Sigmoid colon (tissue), 7 donors: Measurements from ENCODE around the gene PSAP. TPM values are rescaled to one million over a fixed set of nuclear protein-coding genes. Genes with fewer than 3 reads are reported as not detected.
A peak's percentile ranks its signal among the peaks of the same experiment; 100 is the strongest.

Source experiments
- DNase-seq: peaks from one replicate; pipeline ENCODE4 v3.0.0-alpha.2; 2019
- H3K27ac ChIP-seq, 4 donors: fragments of 200-600 bp; sonication (generic); one replicate each; pipeline ENCODE4 v1.5.1; 2016 to 2019; ENCODE audit warnings: mild to moderate bottlenecking in 1 of 4
- H3K27me3 ChIP-seq, 3 donors: fragments of 200-600 bp; sonication (generic); one replicate each; pipeline ENCODE4 v1.5.1; 2019; ENCODE audit warnings: mild to moderate bottlenecking in 1 of 3
- H3K36me3 ChIP-seq, 4 donors: fragments of 200-600 bp; sonication (generic); one replicate each; pipeline ENCODE4 v1.5.1; 2016 to 2019
- H3K4me1 ChIP-seq, 4 donors: fragments of 200-600 bp; sonication (generic); one replicate each; pipeline ENCODE4 v1.5.1; 2017 to 2019
- H3K4me3 ChIP-seq, 4 donors: fragments of 200-600 bp; sonication (generic); one replicate each; pipeline ENCODE4 v1.5.1; 2017 to 2019; ENCODE audit warnings: mild to moderate bottlenecking in 2 of 4, moderate library complexity in 1 of 4
- H3K9me3 ChIP-seq, 4 donors: fragments of 200-600 bp in 3 of 4; sonication (generic) in 3 of 4; one replicate each; pipeline versions ENCODE4 v1.5.1 to v1.6.1; 2013 to 2019
- EP300 ChIP-seq, 4 donors: sonication (generic); formaldehyde crosslinking; IDR thresholded peaks; one replicate each; pipeline ENCODE4 v1.6.1; 2017; ENCODE audit warnings: antibody characterized with exemption in 4 of 4
- POLR2A ChIP-seq, 2 donors: fragments of 450-650 bp; IDR thresholded peaks; one replicate each; pipeline ENCODE4 v1.6.1; 2016; ENCODE audit warnings: antibody characterized with exemption in 2 of 2, mild to moderate bottlenecking in 2 of 2, moderate library complexity in 2 of 2
- POLR2AphosphoS5 ChIP-seq, 4 donors: sonication (generic); formaldehyde crosslinking; IDR thresholded peaks; one replicate each; pipeline ENCODE4 v1.6.1; 2017; ENCODE audit warnings: antibody characterized with exemption in 4 of 4
- WGBS, 2 donors: extraction: QIAGEN DNeasy Blood & Tissue Kit; methylation state at CpG; one replicate each; pipeline ENCODE4 v1.1.7; 2013; 5-methylcytosine and 5-hydroxymethylcytosine counted together
- intact Hi-C: fragments of 100-400 bp; cut with DNase I; formaldehyde crosslinking; loops from one replicate; pipeline ENCODE4 v1.15.1; 2023
- polyA plus RNA-seq, 3 donors: library from polyadenylated mRNA; stranded (reverse); fragments of 200-250 nt; gene quantifications; one replicate each; pipeline ENCODE4 v1.2.3, GENCODE V29; 2013
- total RNA-seq, 4 donors: library from RNA; depleted of rRNA; stranded (reverse); fragments of >200 nt; gene quantifications; one replicate each; pipeline ENCODE4 v1.1.0, GENCODE V29; 2016
- TF ChIP-seq, protein P1 (sequence below), 4 experiments: fragments of 450-650 bp in 3 of 4; fragments of 200-600 bp in 1 of 4; IDR thresholded peaks; one replicate each; pipeline ENCODE4 v1.5.1; 2016 to 2019; ENCODE audit warnings: antibody characterized with exemption in 4 of 4, mild to moderate bottlenecking in 3 of 4, moderate library complexity in 2 of 4
- donor health status: healthy with polysubstance abuse.
- donor health status: Bipolar disorder and iron deficiency.
- donor health status: healthy.

PSAP gene
- total and polyA plus RNA-seq, 7 donors = 200 to 960 (median 636) TPM

DNA sequence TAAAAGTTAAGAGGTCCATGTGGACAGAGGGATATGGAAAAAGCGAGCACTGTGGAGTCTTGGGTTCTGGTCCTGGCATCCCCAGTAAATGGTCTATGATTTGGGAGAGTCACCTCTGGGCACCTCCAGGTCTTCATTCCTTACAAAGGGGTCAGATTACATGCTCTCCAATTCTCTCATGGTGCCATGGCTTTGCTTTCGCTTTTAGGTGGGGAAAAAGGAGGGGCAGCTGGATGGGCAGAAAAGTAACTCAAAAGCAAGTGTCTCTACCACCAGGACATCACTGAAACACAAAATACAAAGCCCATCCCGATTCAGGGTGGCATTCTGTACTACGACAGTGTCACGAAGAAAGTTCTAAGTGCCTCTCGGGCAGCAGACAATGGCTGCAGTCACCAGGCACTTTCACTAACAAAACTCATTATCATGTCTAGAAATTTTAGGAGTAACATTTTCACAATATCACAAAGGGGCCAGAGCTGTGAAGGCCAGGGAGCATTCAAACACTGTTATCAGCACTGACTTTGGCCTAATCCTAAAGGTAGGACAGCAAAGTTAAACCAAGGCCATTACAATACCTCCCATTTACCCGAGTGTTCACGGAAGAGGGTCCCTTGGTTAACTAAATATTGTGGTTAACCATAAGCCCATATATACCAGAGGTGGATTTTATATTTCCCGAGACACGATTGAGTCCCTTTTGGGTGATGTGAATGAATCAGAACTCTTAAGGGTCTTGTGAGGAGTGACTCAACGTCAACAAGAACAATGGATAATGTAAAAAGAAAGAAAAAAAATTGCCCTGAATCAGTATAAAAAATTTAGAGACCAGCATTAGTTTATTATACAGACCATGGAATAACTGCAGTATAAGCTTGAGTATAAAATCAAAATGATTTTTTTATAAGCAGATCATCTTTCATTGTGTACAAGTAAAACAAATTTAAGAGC lies 2.5 kb downstream of the PSAP start:
- Histone ChIP-seq H3K36me3 (no peaks in the 10 kb centered on the region), H3K27me3 (no peaks in the 10 kb centered on the region), H3K27ac (peak overlapping the region in 3 of 4 donors; percentile 13 to 99 (median 97)), H3K4me3 (peak overlapping the region in 3 of 4 donors; percentile 83 to 98 (median 98)), H3K4me1 (peaks cover 0 to 67% (median 59%) of the 10 kb centered on the region in 4 donors), H3K9me3 (no peaks in the 10 kb centered on the region)
- TF ChIP-seq, protein P1, sequence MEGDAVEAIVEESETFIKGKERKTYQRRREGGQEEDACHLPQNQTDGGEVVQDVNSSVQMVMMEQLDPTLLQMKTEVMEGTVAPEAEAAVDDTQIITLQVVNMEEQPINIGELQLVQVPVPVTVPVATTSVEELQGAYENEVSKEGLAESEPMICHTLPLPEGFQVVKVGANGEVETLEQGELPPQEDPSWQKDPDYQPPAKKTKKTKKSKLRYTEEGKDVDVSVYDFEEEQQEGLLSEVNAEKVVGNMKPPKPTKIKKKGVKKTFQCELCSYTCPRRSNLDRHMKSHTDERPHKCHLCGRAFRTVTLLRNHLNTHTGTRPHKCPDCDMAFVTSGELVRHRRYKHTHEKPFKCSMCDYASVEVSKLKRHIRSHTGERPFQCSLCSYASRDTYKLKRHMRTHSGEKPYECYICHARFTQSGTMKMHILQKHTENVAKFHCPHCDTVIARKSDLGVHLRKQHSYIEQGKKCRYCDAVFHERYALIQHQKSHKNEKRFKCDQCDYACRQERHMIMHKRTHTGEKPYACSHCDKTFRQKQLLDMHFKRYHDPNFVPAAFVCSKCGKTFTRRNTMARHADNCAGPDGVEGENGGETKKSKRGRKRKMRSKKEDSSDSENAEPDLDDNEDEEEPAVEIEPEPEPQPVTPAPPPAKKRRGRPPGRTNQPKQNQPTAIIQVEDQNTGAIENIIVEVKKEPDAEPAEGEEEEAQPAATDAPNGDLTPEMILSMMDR (IDR thresholded peaks at IDR 0.05) = no peak
- TF ChIP-seq EP300 (IDR thresholded peaks at IDR 0.05) = no peak
- no peak for TF ChIP-seq POLR2AphosphoS5 (IDR thresholded peaks at IDR 0.05)
- no peak for TF ChIP-seq POLR2A (IDR thresholded peaks at IDR 0.05)
- 84 to 89% methylated on average over 11 of the region's 11 CpGs for WGBS, 2 donors
- intact Hi-C loops = no loop called here
- DNase-seq = no peak

DNA sequence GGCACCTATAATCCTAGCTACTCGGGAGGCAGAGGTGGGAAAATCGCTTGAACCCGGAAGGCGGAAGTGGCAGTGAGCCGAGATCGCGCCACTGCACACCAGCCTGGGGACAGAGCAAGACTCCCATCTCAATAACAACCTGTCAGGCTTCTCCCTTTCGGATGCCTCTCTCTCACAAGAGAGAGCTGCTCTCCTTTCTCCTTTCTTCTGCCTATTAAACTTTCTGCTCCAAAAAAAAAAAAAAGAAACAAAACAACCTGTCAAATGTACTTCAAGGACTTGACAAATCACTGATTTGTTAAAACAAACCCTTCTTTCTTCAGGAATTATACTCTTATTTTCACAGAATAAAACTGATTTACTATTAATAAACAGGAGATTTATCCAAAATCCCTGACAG lies 3.6 kb downstream of the PSAP start:
- Histone ChIP-seq H3K4me1 (peaks cover 0 to 75% (median 68%) of the 10 kb centered on the region in 4 donors), H3K9me3 (no peaks in the 10 kb centered on the region), H3K4me3 (no peak overlapping the region), H3K27me3 (no peaks in the 10 kb centered on the region), H3K27ac (peak overlapping the region in 2 of 4 donors; percentile 97 to 99), H3K36me3 (no peaks in the 10 kb centered on the region)
- WGBS, 2 donors = 92 to 93% methylated on average over 8 of the region's 8 CpGs
- intact Hi-C loops = no loop called here
- TF ChIP-seq POLR2AphosphoS5 (IDR thresholded peaks at IDR 0.05) (no peak), EP300 (IDR thresholded peaks at IDR 0.05) (no peak), POLR2A (IDR thresholded peaks at IDR 0.05) (no peak)
- TF ChIP-seq, protein P1 (IDR thresholded peaks at IDR 0.05) = no peak
- no peak for DNase-seq

DNA sequence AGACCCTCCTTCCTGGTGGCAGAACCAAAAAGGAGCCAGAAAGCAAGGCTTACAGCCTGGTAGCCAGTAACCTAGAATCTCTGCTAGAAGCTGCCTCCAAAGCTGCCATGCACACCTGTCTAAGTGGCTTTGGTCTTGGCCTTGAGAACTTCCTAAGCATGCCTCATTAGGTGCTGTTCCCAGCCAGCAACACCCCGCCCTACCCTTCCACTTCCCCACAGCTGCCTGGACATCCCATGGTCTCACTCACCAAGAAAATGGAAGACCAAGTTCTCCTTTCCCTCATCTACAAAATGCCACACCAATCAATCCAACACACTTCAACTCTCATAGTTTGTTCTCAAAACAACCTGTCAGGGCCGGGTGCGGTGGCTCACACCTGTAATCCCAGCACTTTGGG lies 4.2 kb downstream of the PSAP start:
- intact Hi-C loops = no loop called here
- no peaks in the 10 kb centered on the region for H3K9me3 ChIP-seq
- TF ChIP-seq, protein P1 (IDR thresholded peaks at IDR 0.05) = no peak
- no peak for TF ChIP-seq EP300 (IDR thresholded peaks at IDR 0.05)
- no peak for TF ChIP-seq POLR2A (IDR thresholded peaks at IDR 0.05)
- no peak for TF ChIP-seq POLR2AphosphoS5 (IDR thresholded peaks at IDR 0.05)
- no peak overlapping the region for H3K4me3 ChIP-seq
- H3K27ac ChIP-seq = peak overlapping the region in 1 of 4 donors; percentile 99
- no peak for DNase-seq
- H3K36me3 ChIP-seq = no peaks in the 10 kb centered on the region
- 85 to 92% methylated on average over 3 of the region's 3 CpGs for WGBS, 2 donors
- peaks cover 0 to 78% (median 68%) of the 10 kb centered on the region in 4 donors for H3K4me1 ChIP-seq
- no peaks in the 10 kb centered on the region for H3K27me3 ChIP-seq

DNA sequence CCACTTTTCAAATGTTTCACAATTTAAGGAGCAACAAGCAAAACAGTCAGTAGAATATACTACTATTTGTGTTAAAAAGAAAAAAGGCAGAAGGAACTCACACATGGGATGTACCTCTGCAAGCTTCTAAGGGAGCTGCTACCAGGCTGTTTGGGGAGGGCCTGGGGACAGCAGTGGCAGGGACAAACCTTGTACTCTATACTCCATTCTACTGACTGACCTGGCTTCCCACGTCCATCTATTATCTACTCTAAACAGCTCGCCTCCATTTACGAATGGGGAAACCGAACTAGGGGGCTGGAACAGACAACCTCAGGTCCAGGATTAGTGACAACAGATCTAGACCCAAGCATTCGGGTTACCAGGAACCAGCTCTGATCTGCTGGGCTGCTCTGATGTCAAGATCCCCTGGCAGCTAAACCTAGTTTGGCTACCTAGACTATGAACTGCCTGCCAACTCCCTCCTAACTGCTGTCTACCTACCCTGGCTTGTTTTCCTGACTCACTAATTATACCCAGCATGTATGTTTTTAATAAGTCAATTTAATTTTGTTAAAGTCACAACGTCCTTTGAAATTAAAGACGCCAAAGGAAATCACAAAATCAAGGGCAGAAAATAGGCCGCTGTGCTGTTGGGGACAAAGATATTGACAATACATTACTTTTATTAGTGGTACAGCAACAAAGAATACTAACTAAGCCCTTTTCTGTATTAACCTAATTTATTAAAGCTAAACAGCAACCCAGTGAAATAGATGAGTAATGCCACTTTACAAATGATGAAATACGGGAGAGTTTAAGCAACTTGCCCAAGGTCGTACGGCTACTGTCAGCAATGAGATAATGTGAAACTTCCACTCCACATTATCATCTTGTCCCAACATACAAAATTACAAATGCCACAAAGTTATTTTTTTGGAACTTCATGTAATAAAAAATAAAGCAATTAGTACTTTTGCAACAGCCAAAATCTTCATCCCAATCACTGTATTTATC lies 5.3 kb downstream of the PSAP start:
- Histone ChIP-seq H3K4me3 (no peak overlapping the region), H3K27me3 (no peaks in the 10 kb centered on the region), H3K4me1 (peaks cover 0 to 84% (median 74%) of the 10 kb centered on the region in 4 donors), H3K27ac (no peak overlapping the region), H3K36me3 (no peaks in the 10 kb centered on the region), H3K9me3 (no peaks in the 10 kb centered on the region)
- intact Hi-C loops = no loop called here
- no peak for DNase-seq
- 91 to 92% methylated on average over 11 of the region's 11 CpGs for WGBS, 2 donors
- no peak for TF ChIP-seq POLR2A (IDR thresholded peaks at IDR 0.05)
- no peak for TF ChIP-seq EP300 (IDR thresholded peaks at IDR 0.05)
- TF ChIP-seq, protein P1 (IDR thresholded peaks at IDR 0.05) = no peak
- no peak for TF ChIP-seq POLR2AphosphoS5 (IDR thresholded peaks at IDR 0.05)
